Smooth muscle cell of the pulmonary artery (primary cell): ENCODE measurements around the gene DAPK1. TPM values are rescaled to one million over a fixed set of nuclear protein-coding genes. Genes with fewer than 3 reads are reported as not detected.

ENCODE experiments used
- total RNA-seq: library from RNA; depleted of rRNA; stranded (reverse); fragments of >200 nt; gene quantifications from 2 replicates; pipeline ENCODE4 v1.2.3, GENCODE V29; 2014

DAPK1 gene
- total RNA-seq: 13.0 and 31.8 TPM in 2 replicates

GRCh38 chr9:87497604-87498045 lies at the start of gene DAPK1:
Gene DAPK1 (plus strand): TSS chr9:87497867. CDS start chr9:87499078, 1,211 bp downstream.

GRCh38 chr9:87725900-87726709 lies 228.4 kb downstream of the DAPK1 start, which contains the start of gene CTSL:
Gene CTSL (plus strand): TSS chr9:87726119. CDS start chr9:87727604, 1,485 bp downstream.

Other genes with a start within 250 kb of the DAPK1 start
- 167 and 478 TPM in 2 replicates for gene CTSL, start 228.3 kb downstream of the DAPK1 start, total RNA-seq